Lower lobe of right lung (tissue), 2 donors: Measurements from ENCODE around the gene TMPO. TPM values are rescaled to one million over a fixed set of nuclear protein-coding genes. Genes with fewer than 3 reads are reported as not detected.

Experiments used
- ATAC-seq, 2 donors: fragments of 200-7000 bp; cut with Tn5 transposase; one replicate each; pipeline ENCODE4 v1.9.1; 2020 to 2022; ENCODE audit warnings: mild to moderate bottlenecking in 2 of 2, moderate library complexity in 2 of 2
- DNase-seq: peaks from one replicate; pipeline ENCODE4 v3.0.0-alpha.2; 2020
- H3K27ac ChIP-seq: fragments of 200-600 bp; one replicate; pipeline ENCODE4 v1.8.0; 2022
- H3K27me3 ChIP-seq: fragments of 200-600 bp; one replicate; pipeline ENCODE4 v1.8.0; 2022; ENCODE audit warnings: low read depth
- H3K36me3 ChIP-seq: fragments of 200-600 bp; one replicate; pipeline ENCODE4 v1.8.0; 2022; ENCODE audit warnings: mild to moderate bottlenecking
- H3K4me1 ChIP-seq: fragments of 200-600 bp; one replicate; pipeline ENCODE4 v1.8.0; 2022
- H3K4me3 ChIP-seq: fragments of 200-600 bp; one replicate; pipeline ENCODE4 v1.8.0; 2022; ENCODE audit warnings: mild to moderate bottlenecking
- H3K9me3 ChIP-seq: fragments of 200-600 bp; one replicate; pipeline ENCODE4 v1.8.0; 2022
- CTCF ChIP-seq: fragments of 200-600 bp; IDR thresholded peaks from one replicate; pipeline ENCODE4 v1.8.0; 2022; ENCODE audit warnings: antibody characterized with exemption, mild to moderate bottlenecking
- intact Hi-C: fragments of 100-400 bp; cut with DNase I; formaldehyde crosslinking; loops from one replicate; pipeline ENCODE4 v1.11.0; 2022
- total RNA-seq: library from RNA; stranded (reverse); fragmentation: NEBNext Ultra II Directional; extraction: Animal tissue kit (Norgen Biotek cat#: 25700); gene quantifications from one replicate; pipeline ENCODE4 v1.2.1, GENCODE V29; 2021
- donor health status: DM: no; HTN: yes; CAD: no; lungs with severe emphysema.

Gene TMPO
- total RNA-seq, 1 donor from 2014 or later = 61.7 TPM

GRCh38 chr12:98533723-98534251 lies 18.4 kb downstream of the TMPO start:
- intact Hi-C loops = no loop called here
- Histone ChIP-seq H3K9me3 (no peaks in the 10 kb centered on the region), H3K4me1 (no peaks in the 10 kb centered on the region), H3K27me3 (no peaks in the 10 kb centered on the region), H3K36me3 (peaks cover 69% of the 10 kb centered on the region), H3K4me3 (no peak overlapping the region), H3K27ac (no peak overlapping the region)
- no peak for TF ChIP-seq CTCF
- DNase-seq (no peak), ATAC-seq (no peak)

DNA sequence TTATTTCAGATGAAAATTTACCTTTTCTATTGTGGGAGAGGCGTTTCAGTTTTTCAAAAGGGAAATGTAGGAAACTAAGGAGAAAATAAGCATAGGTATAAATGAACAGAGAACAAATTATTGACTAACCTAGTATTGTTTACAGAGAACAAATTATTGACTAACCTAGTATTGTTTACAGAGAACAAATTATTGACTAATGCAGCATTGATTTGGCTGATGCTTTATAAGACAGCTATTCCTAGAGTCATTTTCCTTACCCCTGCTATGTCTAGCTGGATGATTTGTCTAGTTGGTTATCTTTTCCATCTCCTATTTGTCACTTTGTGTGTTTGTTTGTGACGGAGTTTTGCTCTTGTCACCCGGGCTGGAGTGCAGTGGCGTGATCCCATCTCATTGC lies 22.6 kb downstream of the TMPO start:
- no peak overlapping the region for H3K4me3 ChIP-seq
- TF ChIP-seq CTCF = no peak
- no peaks in the 10 kb centered on the region for H3K27me3 ChIP-seq
- no peaks in the 10 kb centered on the region for H3K9me3 ChIP-seq
- no peak overlapping the region for H3K27ac ChIP-seq
- ATAC-seq = no peak
- intact Hi-C loops = no loop called here
- no peak for DNase-seq
- peaks cover 87% of the 10 kb centered on the region for H3K36me3 ChIP-seq
- H3K4me1 ChIP-seq = no peaks in the 10 kb centered on the region

DNA sequence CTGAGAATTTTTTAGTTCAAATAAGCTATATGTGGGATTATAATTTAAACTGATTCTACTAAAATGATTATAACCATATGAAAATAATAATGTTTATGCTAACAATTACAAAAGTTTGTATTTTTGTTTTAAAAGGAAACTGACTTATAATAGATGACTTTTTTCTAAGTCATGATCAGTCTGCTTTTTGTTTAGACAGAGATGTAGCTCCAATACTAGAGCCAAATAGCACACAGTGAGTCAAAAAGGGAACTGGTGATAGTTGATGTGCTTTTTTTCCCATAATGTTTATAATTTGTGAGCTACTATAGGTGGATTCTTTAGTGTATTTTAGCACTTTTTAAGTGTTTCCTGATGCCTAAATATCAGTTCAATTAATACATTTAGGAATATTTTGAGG lies 28.3 kb downstream of the TMPO start:
- no peak for DNase-seq
- Histone ChIP-seq H3K27me3 (no peaks in the 10 kb centered on the region), H3K4me1 (no peaks in the 10 kb centered on the region), H3K4me3 (no peak overlapping the region), H3K9me3 (no peaks in the 10 kb centered on the region), H3K36me3 (peaks cover 76% of the 10 kb centered on the region), H3K27ac (no peak overlapping the region)
- ATAC-seq = no peak
- no peak for TF ChIP-seq CTCF
- intact Hi-C loops = no loop called here

- ATAC-seq = no peak
- DNase-seq = no peak
These were observed 29.4 kb downstream of the TMPO start for GRCh38 chr12:98544751-98545150.

DNA sequence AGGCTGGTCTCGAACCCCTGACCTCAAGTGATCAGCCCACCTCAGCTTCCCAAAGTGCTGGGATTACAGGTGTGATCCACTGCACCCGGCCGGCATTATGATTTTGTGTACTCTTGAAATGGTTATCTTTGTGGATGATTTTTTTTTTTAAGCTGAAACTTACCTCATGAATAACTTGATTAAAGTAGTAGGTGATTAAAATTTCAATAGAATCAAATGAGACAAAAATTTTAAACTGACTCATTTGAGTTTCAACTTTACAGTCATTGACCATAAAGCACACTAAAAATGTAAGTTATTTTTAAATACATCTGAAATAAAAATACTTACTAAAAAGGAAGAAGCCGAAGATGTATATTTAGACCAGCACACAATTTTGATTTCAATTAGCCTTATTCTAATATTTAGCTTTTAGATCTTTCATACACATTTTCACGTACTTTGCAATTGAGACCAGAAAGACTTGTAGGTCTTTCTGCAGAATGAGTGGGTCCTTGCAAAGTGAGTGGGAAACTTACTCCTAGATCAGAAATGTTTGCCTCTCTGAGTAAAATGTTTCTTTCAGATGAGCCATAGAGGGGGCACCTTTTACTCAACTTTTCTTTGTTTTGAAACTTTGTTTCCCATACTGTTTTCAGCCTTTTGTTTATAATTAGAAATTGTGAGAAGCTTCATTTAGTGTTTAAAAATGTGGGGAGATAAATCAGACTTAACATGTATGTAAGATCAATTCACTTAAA lies 34.2 kb downstream of the TMPO start:
- Histone ChIP-seq H3K27ac (no peak overlapping the region), H3K4me1 (no peaks in the 10 kb centered on the region), H3K9me3 (no peaks in the 10 kb centered on the region), H3K27me3 (no peaks in the 10 kb centered on the region), H3K4me3 (no peak overlapping the region), H3K36me3 (peaks cover 64% of the 10 kb centered on the region)
- ATAC-seq = no peak
- no peak for DNase-seq
- no peak for TF ChIP-seq CTCF
- intact Hi-C loops = no loop called here

More at GRCh38 chr12:98544751-98545150, 29.4 kb downstream of the TMPO start:
- no peak for TF ChIP-seq CTCF
- no peaks in the 10 kb centered on the region for H3K27me3 ChIP-seq
- no peak overlapping the region for H3K4me3 ChIP-seq
- H3K27ac ChIP-seq = no peak overlapping the region
- intact Hi-C loops = no loop called here
- H3K4me1 ChIP-seq = no peaks in the 10 kb centered on the region
- H3K36me3 ChIP-seq = peaks cover 76% of the 10 kb centered on the region
- H3K9me3 ChIP-seq = no peaks in the 10 kb centered on the region
